ENCODE data around the gene HAAO.
"Not testable (repeated sequence)": the region's sequence is repeated elsewhere in the genome, so short reads cannot be mapped to it uniquely, and the experiment has no call there.

Gene HAAO

DNA sequence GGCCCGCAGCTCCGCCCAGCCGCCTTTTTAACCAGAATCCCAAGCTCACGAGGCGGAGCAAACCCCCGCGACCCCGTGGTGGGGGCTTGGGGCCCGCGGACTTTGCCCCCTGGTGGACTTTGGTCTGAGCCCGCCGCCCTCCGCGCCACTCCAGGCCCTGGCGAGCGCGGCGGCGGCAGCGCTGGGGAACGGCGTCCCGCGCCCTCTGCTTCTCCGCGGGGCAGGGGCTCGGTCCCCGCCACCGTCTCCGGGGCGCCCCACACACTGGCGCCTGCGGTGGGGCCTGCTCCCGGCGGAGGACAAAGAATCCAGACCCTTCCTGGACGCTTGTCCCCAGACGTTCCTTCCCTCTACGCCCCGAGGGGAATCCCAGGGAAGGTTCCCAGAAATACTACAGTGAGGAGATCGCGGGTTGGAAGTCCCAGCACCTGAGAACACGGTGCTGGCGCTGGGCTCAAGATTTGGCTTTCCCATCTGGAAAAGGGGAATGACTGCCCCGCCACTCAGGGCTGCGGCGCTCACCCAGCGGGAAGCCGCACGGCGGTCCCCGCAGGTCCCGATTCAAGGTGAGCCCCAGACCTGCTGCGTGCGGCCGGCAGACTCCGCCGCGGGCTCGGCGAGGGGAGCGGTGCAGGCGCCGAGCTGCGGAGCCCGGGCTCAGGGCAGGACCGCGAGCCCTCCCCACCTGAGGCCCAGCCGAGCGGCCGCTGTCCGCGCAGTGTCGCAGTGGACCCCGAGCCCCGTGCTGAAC is at the start of gene HAAO:
Gene HAAO, minus strand, starts transcription at position 1 of the 751 bp plus-strand sequence. CDS start 47 bp downstream, outside the sequence.
- DNase-seq (ENCODE audit: insufficient read length, low spot score) (no peak), FAIRE-seq (no peak)
- no peak for TF ChIP-seq POLR2A (IDR thresholded peaks at IDR 0.05; ENCODE audit: low read depth, low read length)

DNA sequence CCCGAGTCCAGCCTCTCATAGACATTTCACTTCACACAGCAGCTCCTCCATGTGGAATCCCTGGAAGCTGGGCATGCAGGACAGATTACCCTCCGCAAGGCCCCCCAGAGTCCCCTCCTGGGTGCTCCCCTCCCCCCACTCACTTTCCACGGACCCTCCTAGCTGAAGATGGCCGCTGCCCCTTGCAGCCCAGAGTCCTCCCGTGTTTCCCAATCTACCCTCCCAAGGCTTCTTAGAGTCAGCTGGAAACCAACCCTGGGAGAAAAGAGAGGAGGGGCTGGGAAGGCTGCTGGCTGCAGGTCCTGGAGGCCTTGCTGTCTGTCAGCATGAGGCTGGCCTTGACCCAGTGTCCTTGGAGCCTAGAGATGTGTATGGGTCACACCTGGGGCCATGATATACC is 49.0 kb upstream of the HAAO start:
- FAIRE-seq (no peak), DNase-seq (ENCODE audit: insufficient read length, low spot score) (no peak)
- TF ChIP-seq POLR2A (IDR thresholded peaks at IDR 0.05; ENCODE audit: low read depth, low read length): no peak

DNA sequence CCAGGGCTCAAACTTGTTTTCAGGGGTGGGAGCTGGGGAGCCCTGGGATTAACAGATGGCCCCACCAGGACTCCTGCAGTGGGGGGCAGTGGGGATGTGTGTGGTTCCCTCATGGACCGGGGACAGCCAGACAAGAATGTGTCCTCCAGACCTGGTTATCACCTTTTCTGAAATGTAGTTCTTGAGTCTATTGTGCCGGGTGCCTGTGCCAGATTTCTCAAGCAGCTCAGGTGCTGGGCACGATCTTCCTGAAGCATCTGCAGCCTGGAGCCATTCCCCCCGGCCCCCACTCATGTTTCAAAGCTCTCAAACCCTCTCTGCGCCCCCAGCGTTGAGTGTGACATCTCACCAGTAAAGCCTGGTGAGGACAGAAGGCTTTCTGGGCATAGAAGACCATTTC is 48.4 kb upstream of the HAAO start:
- no peak for DNase-seq (ENCODE audit: insufficient read length, low spot score)
- no peak for FAIRE-seq
- TF ChIP-seq POLR2A (IDR thresholded peaks at IDR 0.05; ENCODE audit: low read depth, low read length): no peak

DNA sequence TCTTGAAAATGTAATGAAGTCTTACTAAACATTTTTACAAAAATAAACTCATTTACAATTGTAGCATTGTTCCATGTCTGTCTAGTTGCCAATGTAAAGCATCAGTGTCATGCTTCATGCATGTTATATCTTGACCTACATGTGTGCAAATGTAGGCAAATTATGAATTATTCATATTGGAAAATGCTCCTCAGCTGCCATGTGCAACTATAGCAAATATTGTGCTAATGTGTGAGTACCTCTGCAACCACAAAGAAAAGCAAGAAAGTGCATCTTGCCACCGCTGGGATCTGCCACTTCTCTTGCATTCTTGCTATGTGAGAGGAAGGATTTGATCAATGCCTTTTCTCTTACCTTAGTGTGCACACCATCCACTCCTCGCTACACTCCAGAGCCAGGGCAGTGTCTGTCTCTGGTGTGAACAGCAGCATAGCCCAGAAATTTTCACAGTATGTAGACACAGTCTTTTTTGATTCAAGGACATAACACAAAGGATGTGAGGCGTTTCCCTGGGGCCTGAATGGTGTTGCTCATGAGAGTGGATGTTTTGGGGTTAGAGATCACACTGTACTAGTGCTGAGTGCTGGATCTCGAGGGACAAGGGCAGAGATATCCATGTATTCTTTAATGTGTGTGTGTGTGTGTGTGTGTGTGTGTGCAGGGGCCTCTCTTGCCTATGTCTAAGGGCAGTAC is 47.6 kb upstream of the HAAO start:
- FAIRE-seq: no peak
- DNase-seq (ENCODE audit: insufficient read length, low spot score): no peak
- no peak for TF ChIP-seq POLR2A (IDR thresholded peaks at IDR 0.05; ENCODE audit: low read depth, low read length)

DNA sequence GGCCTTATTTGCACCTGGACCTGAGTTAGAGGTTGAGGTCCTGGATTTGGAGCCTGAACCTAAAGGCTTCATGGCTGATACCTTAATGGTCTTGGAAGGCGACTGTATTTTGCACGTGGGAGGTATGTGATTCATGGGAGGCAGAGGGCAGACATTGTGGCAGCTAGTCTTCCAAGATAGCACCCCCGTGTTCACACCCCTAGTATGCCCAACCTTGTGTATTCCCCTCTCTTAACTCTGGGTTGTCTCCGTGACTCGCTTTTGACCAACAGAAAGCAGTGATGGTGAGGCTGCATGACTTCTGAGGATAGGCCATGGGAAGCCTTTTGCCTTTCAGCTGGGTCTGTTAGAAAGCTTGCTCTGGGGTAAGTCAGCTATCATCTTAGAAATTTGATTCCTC is 45.8 kb upstream of the HAAO start:
- DNase-seq (ENCODE audit: insufficient read length, low spot score): no peak
- no peak for TF ChIP-seq POLR2A (IDR thresholded peaks at IDR 0.05; ENCODE audit: low read depth, low read length)
- FAIRE-seq: no peak

DNA sequence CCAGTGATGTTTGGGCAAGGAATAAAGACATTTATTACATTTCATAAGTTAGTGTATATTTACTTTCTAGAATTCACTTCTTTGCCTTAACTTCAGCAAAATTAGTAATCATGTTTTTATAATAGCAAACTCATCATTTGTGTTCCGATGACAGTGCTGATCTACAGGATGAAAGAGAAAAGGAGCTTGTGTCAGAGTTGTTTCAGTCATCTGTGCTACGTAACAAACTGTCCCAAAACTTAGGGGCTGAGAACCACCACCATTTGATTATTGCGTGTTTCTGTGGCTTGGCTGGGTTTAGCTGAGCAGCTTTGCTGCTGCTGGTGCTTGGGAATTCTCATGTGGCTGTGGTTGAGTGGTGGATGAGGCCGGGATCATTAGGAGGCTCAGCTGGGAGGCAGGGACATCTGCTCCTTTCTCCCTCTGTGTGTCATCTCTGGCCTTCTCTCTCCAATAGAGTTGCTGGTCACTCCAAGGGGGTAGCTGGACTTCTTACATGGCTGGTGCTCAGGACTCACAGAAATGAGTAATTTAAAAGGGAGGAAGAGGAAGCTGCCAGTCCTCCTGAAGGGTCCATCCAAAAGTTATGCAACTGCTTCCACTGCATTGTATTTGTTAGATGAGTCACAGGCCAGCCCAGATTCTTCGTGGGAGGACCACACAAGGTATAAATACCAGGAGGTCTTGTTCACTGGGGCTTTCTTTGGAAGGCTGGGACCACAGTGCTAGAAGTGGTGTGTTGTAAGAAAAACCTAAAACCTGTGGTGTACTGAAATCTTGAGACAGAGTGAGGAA is 43.4 kb upstream of the HAAO start:
- DNase-seq (ENCODE audit: insufficient read length, low spot score) (peak; percentile 61), FAIRE-seq (peak; percentile 78)
- no peak for TF ChIP-seq POLR2A (IDR thresholded peaks at IDR 0.05; ENCODE audit: low read depth, low read length)

DNA sequence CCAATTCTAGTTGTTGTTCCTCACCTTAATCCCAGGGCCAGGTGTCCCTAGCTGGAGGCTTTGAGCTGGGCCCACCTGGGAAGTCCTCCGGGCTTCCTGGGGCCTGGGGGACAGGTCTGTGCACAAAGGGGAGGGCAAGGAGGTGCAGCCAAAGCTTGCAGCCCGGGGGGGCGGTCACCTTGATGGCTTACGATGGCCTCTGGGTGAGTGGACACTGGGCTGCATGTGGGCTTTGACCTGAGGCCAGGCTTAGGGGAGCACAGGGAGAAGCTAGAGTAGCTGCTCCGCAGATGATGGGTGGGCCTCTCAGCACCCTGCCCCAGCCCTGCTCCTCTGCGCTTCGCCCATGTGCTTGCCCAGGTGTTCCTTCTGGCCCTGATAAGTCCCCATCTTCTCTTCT is 41.8 kb upstream of the HAAO start:
- DNase-seq (ENCODE audit: insufficient read length, low spot score) (no peak), FAIRE-seq (no peak)
- no peak for TF ChIP-seq POLR2A (IDR thresholded peaks at IDR 0.05; ENCODE audit: low read depth, low read length)

GRCh38 chr2:42832289-42832634 is 39.9 kb upstream of the HAAO start:
- no peak for DNase-seq (ENCODE audit: insufficient read length, low spot score)
- FAIRE-seq: no peak
- no peak for TF ChIP-seq POLR2A (IDR thresholded peaks at IDR 0.05; ENCODE audit: low read depth, low read length)

GRCh38 chr2:42831575-42832288 is 39.3 kb upstream of the HAAO start:
- FAIRE-seq; DNase-seq (ENCODE audit: insufficient read length, low spot score): not testable (repeated sequence)

GRCh38 chr2:42830922-42831574 is 38.7 kb upstream of the HAAO start:
- no peak for DNase-seq (ENCODE audit: insufficient read length, low spot score)
- TF ChIP-seq POLR2A (IDR thresholded peaks at IDR 0.05; ENCODE audit: low read depth, low read length): no peak
- FAIRE-seq: no peak

- no peak for TF ChIP-seq POLR2A (IDR thresholded peaks at IDR 0.05; ENCODE audit: low read depth, low read length)
- DNase-seq (ENCODE audit: insufficient read length, low spot score): no peak
- FAIRE-seq: no peak
These were observed 37.5 kb upstream of the HAAO start for GRCh38 chr2:42829671-42830440.

DNA sequence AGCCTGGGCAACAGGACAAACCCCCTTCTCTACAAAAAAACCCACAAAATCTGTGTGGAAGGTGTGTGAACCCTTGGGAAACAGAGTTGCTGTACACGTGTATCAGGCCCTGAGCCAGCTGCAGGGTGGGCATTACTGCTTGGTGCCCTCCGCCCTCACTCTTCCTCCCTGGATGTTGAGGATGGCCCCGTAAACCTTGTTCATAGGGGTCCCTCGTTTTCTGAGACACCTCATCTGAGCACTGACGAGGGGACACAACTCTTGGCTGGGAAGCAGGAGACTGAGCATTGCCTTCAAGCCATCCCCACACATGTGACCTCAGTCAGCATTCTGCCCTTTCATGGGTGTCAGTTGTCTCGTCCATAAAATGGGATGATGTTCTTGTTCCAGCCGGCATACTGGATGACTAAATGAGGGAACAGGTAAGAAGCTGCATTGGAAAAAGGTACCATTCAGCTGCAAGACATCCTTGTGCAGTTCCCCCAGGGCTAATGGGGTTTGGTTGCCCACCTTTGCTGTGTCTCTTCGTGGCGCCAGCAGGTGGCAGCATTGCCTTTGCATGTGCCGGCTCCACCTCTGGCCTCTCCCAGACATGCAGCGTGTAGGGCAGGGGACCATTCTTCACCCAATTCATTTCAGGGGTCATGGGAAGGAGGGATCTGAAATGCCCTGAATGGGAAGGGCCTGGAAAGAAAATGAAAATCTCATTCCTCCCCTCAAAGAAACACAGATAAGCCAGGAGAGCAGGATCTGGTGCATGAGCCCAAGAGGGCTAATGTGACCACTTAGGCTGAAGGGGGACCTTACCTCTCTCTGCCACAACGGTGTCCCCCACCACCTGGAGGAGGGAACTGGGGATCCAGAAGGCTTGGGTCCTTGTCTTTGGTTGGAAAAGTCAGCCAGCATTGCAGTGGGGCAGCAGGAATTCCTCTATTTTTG is 36.4 kb upstream of the HAAO start:
- no peak for TF ChIP-seq POLR2A (IDR thresholded peaks at IDR 0.05; ENCODE audit: low read depth, low read length)
- DNase-seq (ENCODE audit: insufficient read length, low spot score): peak; percentile 73
- FAIRE-seq: no peak

Data from H54 (cell line).